Measurements from ENCODE around the gene TSACC. TPM values are rescaled to one million over a fixed set of nuclear protein-coding genes. Genes with fewer than 3 reads are reported as not detected.
A peak's percentile ranks its signal among the peaks of the same experiment; 100 is the strongest.

Gene TSACC
- total and polyA plus RNA-seq, 9 of the 15 experiments (the other 6 are each of a cell fraction or from before 2014, with no cell fraction given): 0.45 to 7.4 (median 2.6) TPM

DNA sequence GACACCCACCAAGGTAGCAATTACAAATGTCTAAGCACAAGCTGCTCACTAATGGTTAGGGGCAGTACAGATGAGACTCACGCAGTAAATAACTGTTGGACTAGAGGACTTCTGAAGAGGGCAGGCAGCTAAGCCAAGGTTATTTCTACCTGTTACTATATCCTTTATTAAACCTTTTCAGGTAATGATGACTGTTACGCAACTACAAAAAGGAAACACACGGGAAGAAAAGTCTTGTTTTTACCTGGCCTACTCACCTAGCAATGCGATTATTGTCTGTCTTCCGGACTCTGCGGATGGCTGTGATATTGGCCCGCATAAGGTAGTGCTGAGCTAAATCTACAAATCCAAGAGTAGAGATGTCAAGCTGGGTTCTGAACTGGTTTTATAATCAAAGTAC is 21.4 kb upstream of the TSACC start:
- POLR2A ChIA-PET: interaction anchor here (0.6 to 0.7 kb wide), 2 partner anchors 15 to 155 kb away, joined by 3 read pairs; no protein-coding TSS in a partner anchor
- FAIRE-seq: no peak

GRCh38 chr1:156319664-156320063 is 18.7 kb upstream of the TSACC start:
- no peaks in the 10 kb centered on the region for H3K9me1 ChIP-seq (ENCODE audit: control insufficient read depth, insufficient read depth, low read length)
- H3K27me3 ChIP-seq (ENCODE audit: control insufficient read depth in 2 of 2, insufficient read depth in 2 of 2, low read length in 2 of 2): no peaks in the 10 kb centered on the region
- ATAC-seq (no peak), DNase-seq (ENCODE audit: extremely low read depth in 1 of 4, low spot score in 3 of 4) (no peak), FAIRE-seq (no peak)
- H3K27ac ChIP-seq (ENCODE audit: extremely low read depth, low read depth, low read length): no peak overlapping the region
- H3K4me3 ChIP-seq: no peak overlapping the region
- H3K9me3 ChIP-seq (replicated peaks; ENCODE audit: control insufficient read depth, insufficient read depth, low read depth, low read length): no peaks in the 10 kb centered on the region
- intact Hi-C loops (cut with micrococcal nuclease): no loop called here
- H3K4me2 ChIP-seq (ENCODE audit: insufficient read depth, low read length): no peak overlapping the region
- H4K20me1 ChIP-seq (replicated peaks; ENCODE audit: control insufficient read depth, insufficient read depth, low read length): no peaks in the 10 kb centered on the region
- whole genome bisulfite sequencing (ENCODE audit: insufficient coverage, low coverage, missing lambda C conversion rate): 85% methylated on average over 1 of the region's 1 CpG
- no peak overlapping the region for H3K9ac ChIP-seq (ENCODE audit: insufficient read depth in 1 of 2, low read depth in 2 of 2, low read length in 2 of 2)
- no peaks in the 10 kb centered on the region for H3K4me1 ChIP-seq (replicated peaks in 1 of 2; ENCODE audit: control insufficient read depth in 2 of 2, insufficient read depth in 2 of 2, low read length in 2 of 2)
- H3K36me3 ChIP-seq (ENCODE audit: control insufficient read depth, insufficient read depth, low read length): peaks cover 91% of the 10 kb centered on the region
- ChIA-PET CTCF (ENCODE audit: low intra/inter-chr PET ratio) (interaction anchor here (0.6 to 1.8 kb wide), 5 partner anchors 18 to 229 kb away, joined by 5 to 8 read pairs (median 6); no protein-coding TSS in a partner anchor), POLR2A (interaction anchor here (0.6 to 1.4 kb wide), 6 partner anchors 12 to 190 kb away, joined by 3 to 4 read pairs (median 3); partner anchors contain the start of gene PMF1)
- no peak overlapping the region for H2AFZ ChIP-seq (ENCODE audit: low read depth, low read length)
- in situ Hi-C loops (cut with MboI): no loop called here
- no TSS peak for BruUV-seq (replicated peaks)
- no peaks in the 10 kb centered on the region; the same call in 2 of the 3 replicates for H3K79me2 ChIP-seq (ENCODE audit: control insufficient read depth, insufficient read depth, low read length)
- no peak for TF ChIP-seq EGR1 (conservative IDR thresholded peaks at IDR 0.05)
- TF ChIP-seq, protein P1, sequence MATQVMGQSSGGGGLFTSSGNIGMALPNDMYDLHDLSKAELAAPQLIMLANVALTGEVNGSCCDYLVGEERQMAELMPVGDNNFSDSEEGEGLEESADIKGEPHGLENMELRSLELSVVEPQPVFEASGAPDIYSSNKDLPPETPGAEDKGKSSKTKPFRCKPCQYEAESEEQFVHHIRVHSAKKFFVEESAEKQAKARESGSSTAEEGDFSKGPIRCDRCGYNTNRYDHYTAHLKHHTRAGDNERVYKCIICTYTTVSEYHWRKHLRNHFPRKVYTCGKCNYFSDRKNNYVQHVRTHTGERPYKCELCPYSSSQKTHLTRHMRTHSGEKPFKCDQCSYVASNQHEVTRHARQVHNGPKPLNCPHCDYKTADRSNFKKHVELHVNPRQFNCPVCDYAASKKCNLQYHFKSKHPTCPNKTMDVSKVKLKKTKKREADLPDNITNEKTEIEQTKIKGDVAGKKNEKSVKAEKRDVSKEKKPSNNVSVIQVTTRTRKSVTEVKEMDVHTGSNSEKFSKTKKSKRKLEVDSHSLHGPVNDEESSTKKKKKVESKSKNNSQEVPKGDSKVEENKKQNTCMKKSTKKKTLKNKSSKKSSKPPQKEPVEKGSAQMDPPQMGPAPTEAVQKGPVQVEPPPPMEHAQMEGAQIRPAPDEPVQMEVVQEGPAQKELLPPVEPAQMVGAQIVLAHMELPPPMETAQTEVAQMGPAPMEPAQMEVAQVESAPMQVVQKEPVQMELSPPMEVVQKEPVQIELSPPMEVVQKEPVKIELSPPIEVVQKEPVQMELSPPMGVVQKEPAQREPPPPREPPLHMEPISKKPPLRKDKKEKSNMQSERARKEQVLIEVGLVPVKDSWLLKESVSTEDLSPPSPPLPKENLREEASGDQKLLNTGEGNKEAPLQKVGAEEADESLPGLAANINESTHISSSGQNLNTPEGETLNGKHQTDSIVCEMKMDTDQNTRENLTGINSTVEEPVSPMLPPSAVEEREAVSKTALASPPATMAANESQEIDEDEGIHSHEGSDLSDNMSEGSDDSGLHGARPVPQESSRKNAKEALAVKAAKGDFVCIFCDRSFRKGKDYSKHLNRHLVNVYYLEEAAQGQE (IDR thresholded peaks at IDR 0.05; ENCODE audit: borderline replicate concordance): peak; percentile 20; the same call in 1 of the 2 replicates
- TF ChIP-seq, protein P1 (CRISPR knock-in tag; IDR thresholded peaks at IDR 0.05; ENCODE audit: low read depth): no peak

More for the DNA sequence above, 21.4 kb upstream of the TSACC start:
- WGBS (ENCODE audit: insufficient coverage, low coverage, missing lambda C conversion rate): 94% methylated on average over 7 of the region's 7 CpGs
- Histone ChIP-seq H3K4me2 (ENCODE audit: insufficient read depth, low read length) (no peak overlapping the region), H3K4me1 (replicated peaks in 1 of 2; ENCODE audit: control insufficient read depth in 2 of 2, insufficient read depth in 2 of 2, low read length in 2 of 2) (no peaks in the 10 kb centered on the region), H3K79me2 (ENCODE audit: control insufficient read depth, insufficient read depth, low read length) (no peaks in the 10 kb centered on the region; the same call in 2 of the 3 replicates), H3K27ac (ENCODE audit: extremely low read depth, low read depth, low read length) (no peak overlapping the region), H3K36me3 (ENCODE audit: control insufficient read depth, insufficient read depth, low read length) (peaks cover 95% of the 10 kb centered on the region), H3K9me1 (ENCODE audit: control insufficient read depth, insufficient read depth, low read length) (no peaks in the 10 kb centered on the region), H3K4me3 (no peak overlapping the region), H3K9ac (ENCODE audit: insufficient read depth in 1 of 2, low read depth in 2 of 2, low read length in 2 of 2) (no peak overlapping the region), H3K9me3 (replicated peaks; ENCODE audit: control insufficient read depth, insufficient read depth, low read depth, low read length) (no peaks in the 10 kb centered on the region), H3K27me3 (ENCODE audit: control insufficient read depth in 2 of 2, insufficient read depth in 2 of 2, low read length in 2 of 2) (no peaks in the 10 kb centered on the region), H2AFZ (ENCODE audit: low read depth, low read length) (no peak overlapping the region), H4K20me1 (replicated peaks; ENCODE audit: control insufficient read depth, insufficient read depth, low read length) (no peaks in the 10 kb centered on the region)
- TF ChIP-seq CEBPB (tag; IDR thresholded peaks at IDR 0.05) (peak; percentile 62; the same call in 1 of the 2 replicates), NR4A1 (CRISPR knock-in tag; IDR thresholded peaks at IDR 0.05) (no peak), NR4A1 (tag; IDR thresholded peaks at IDR 0.05) (no peak), CEBPG (CRISPR knock-in tag; IDR thresholded peaks at IDR 0.05) (no peak), CEBPG (tag; conservative IDR thresholded peaks at IDR 0.05 in 1 of 2, IDR thresholded peaks at IDR 0.05 in 1 of 2) (peak in 1 of 2 experiments; percentile 31; a peak in 1 of 4 replicates)
- no TSS peak for BruUV-seq (replicated peaks)
- intact Hi-C loops (cut with micrococcal nuclease): no loop called here
- CTCF ChIA-PET (ENCODE audit: low intra/inter-chr PET ratio): no interaction called here
- ATAC-seq (no peak), DNase-seq (ENCODE audit: extremely low read depth in 1 of 4, low spot score in 3 of 4) (no peak)
- in situ Hi-C loops (cut with MboI): no loop called here

All from K562 (cell line).